SIG-M5 treated with dmso at 0.1 percent for 504 hours (cell line): ENCODE measurements around the gene RASAL2.

Experiments
- DNase-seq: peaks from one replicate; lab custom pipeline; 2025; ENCODE audit not compliant: unreplicated experiment; lab: John Stamatoyannopoulos, UW

The RASAL2 gene

DNA sequence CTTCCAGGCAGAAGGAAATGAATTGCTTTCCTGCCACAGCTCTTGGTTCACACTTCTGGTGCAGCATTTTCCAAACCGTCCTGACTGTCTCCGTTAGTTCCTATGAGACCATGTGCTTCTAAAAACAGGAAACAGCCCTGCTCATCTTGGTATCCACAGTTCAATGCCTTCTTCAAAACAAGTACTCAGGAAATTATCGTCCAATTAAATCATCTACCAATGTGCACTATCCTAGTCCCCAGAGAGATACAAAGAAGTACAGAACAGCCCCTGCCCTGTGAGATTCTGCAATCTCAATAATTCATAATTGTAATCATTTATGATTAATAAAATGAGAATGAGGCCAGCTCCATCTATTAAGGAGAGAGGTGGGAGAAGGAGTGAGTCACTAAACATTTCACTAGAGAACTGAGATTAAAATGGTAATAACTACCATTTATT is 391.7 kb downstream of the RASAL2 start:
- no peak for DNase-seq

DNA sequence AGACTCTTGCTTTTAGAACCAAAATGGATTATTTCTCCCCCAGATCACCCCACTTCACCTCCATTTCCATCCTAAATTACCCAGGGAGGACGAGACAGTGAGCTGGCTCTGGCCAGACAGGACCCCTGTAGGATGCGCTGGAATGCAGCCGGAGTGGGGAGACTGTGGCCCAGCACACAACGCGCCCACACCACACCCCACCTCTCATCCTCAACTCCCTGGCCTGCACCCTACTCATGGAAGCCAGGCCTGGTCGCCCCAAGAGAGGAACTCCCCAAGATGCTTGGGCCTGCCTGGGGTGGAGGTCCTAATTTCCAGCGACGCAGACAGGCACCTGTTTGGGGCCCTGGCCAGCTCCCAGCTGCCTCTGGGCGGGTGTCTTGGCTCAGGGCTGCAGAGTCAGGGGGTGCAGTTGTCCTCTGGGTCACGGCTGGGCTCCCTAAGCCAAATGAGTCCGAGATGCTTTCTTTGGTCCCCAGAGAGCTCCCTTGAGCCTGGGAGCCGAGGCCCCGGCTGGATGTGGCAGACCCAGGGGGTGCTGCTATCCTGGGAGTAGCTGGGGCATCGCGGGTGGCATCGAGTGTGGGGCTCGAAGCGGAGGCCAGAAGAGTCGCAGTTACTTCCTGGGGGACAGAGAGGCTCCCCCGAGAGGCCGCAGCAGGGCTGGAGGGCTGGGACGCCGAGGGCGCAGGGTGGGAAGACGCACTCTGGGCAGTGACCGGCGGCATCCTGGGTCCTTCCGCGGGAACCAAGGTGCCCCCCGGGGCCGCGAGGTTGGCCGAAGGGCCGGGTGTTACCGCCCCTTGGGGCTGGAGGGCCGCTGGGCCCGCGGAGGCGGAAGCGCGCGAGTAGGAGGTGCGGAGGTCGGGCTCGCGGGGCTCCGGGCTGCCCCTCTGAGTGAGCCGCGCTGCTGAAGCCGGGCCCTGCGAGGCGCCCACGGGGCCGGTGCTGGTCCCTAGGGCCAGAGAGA is 392.5 kb downstream of the RASAL2 start:
- no peak for DNase-seq

DNA sequence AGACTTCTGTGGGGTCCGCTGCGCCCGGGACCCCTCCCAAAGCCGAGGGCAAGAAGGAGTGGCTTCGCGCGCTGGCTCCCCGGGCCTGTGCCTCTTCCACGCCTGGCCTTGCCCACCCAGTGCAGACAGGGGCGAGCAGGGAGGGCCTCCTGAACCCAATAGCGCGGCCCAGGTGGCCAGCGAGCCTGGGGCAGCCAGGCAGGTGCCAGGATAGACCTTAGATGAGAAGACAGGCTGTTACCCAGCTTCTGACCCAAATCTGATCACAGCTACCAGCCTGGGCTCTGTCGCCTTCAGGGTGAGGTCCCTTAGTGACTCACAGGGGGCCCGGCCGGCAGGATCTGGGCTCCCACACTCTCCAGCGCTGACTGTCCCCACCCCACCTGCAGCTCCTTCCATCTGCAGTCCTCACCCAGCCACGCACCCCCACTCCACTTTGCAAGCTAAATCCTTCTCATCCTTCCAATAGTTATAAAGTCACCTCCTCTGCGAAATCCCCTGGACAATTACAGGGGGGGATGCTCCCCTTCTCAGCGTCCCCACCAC is 393.2 kb downstream of the RASAL2 start:
- DNase-seq = no peak

DNA sequence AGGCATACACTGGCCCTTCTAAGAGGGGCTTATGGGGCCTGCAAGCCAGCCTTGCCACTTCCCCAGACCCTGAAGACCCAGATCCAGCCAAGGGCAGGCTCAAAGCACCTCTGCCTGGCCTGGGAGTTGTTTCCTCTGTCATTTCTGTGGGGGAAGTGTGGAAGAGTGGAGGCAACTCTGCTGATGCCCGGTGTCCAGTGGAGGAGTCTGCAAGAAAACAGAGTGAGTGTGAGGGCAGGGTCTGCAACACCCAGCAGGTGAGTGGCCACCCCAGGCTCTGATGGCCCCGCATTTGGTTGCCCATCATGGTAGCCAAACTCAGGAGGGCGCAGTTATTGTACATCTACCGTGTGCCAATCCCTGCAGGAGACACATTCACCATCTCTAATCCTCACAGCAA is 394.5 kb downstream of the RASAL2 start:
- no peak for DNase-seq

DNA sequence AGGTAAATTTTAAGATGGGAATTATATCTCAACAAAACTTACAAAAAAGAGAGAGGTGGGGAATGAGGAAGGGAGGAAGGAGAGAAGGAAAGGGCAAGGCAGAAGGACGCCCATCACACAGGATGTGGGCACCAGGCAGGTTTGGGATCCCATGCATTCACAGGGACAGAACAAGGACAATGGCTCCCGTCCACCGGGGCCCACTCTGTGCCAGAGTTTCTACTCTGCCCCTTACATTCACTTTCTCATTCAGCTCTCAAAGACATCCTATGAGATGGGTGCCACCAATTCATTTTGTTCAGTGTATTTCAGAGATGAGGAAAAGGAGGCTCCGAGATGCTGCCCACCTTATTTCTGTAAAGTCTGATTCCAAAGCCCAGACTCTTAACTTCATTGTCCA is 395.5 kb downstream of the RASAL2 start:
- no peak for DNase-seq

DNA sequence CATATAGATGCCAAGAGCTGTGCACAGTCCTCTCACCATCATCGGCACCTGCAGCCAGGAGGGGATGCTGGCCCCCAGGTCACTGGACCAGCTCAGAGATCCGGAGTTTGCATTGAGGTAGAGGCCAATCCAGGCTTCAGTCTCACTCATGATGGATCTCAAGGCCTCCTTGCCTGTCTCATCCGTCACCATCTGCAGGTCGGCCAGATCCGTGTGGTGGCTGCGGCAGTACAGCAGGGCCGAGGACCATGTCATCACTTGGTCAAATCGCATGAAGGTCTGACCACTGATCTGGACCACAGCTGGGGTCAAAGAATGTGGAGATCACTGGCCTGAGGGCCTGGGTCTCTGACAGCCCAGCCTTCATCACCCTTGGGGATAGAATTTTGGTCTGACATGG is 396.2 kb downstream of the RASAL2 start:
- no peak for DNase-seq

DNA sequence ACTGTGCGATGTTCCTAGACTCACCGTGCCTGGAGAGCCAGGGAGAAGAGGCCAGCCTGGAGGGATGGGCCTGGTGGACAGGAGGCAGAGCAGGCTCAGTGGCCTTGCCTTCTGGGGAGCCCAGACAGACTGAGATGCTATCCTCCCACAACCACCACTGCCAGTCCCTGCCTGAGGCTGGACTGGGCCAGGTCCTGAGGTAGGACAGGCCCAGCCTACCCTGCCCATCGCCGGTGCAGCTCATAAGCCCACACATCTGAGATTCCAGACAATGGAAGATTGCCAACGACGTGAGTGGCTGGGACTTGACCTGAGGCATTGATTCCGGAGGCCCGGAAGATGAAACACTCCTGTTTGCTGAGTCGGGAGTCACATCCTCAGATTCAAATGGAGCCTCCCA is 397.1 kb downstream of the RASAL2 start:
- DNase-seq = no peak

DNA sequence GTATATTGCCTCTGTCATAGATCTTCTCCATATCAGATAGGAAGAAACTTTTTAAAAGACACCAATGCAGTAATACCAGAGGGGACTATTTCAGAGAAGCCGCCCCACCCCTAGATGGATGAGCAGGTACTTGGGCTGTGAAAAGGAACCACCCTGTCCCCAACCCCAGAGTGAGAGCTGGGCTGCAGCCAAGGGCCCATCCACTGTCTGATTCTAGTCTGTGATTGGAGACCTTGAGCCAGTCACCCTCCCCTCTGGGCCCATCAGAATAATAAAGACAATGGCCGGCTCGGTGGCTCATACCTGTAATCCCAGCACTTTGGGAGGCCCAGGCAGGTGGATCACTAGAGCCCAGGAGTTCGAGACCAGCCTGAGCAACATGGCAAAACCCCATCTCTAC is 397.8 kb downstream of the RASAL2 start:
- DNase-seq = no peak

DNA sequence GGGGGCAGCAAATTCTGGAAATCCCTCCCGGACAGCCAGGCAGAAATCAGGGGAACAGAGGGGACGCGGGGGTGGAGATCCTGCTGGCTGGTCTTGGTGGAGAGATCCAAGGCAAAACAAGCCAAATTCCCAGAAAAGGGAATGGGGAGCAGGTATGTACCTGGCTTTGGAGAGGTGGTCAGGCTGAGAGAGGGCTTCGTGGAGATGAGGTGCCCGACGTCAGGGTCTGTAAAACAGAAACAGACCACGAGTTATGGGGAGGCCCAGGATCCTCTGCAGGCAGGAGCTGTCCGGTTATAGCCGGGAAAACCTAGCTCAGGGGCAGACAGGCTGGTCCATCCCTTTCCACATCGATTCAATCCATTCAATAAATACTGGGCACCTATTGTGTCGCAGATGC is 398.4 kb downstream of the RASAL2 start:
- DNase-seq = no peak

DNA sequence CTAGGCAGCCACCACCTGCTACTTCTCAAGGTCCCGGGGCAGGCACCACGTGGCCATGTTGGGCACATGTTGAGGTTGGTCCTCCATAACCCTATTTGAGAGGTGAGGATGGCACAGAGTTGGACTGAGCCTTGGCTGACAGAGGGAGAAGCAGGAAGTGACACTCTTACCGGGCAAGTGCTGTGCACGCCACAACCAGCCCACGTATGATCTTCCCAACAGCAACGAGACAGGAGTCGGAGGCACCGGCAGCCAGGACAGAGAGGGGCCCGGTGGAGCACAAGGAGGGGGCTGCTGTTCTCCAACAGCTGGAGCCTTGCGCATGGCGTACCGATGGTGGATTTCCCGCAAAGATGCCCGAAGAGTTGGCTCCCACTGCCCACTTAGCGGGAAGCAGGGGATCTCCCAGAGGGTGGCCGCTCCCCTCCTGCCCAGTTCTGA is 399.4 kb downstream of the RASAL2 start:
- no peak for DNase-seq

DNA sequence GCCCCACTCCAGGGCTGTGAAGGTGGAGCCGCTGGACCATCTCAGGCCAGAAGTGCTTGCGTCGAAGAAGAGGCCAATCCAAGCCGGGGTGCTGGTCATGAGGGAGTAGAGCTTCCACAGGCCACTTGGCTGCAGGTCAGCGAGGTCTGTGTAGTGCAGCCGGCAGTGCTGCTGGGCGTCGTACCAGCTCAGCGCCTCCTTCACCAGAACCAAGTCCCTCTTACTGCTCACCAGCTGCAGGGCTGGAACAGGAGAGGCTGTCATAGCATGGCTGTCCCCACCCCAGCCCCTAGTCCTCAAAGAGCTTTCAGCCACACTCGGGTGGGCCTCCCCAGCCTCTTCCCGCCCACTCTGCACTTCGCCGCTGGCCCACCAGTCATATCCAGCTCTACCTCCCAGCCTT is 400.7 kb downstream of the RASAL2 start:
- no peak for DNase-seq

DNA sequence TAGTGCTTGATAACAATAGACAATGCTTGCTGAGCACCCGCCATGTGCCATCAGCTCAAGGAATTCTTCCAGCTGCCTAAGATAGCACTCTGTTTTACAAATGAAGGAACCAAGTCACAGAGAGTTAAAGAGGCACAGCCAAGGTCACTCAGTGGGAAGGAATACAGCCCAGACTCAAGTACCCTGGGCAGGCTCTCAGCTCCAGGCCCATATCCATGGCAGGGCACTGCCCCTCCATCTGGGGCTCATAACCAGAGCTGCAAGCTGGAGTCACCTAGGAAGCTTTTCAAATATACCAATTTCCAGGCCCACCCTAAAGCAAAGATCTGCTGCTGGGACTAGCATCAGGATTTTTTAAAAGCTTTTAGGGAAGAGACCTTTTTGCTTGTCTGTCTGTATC is 401.3 kb downstream of the RASAL2 start:
- DNase-seq = no peak

DNA sequence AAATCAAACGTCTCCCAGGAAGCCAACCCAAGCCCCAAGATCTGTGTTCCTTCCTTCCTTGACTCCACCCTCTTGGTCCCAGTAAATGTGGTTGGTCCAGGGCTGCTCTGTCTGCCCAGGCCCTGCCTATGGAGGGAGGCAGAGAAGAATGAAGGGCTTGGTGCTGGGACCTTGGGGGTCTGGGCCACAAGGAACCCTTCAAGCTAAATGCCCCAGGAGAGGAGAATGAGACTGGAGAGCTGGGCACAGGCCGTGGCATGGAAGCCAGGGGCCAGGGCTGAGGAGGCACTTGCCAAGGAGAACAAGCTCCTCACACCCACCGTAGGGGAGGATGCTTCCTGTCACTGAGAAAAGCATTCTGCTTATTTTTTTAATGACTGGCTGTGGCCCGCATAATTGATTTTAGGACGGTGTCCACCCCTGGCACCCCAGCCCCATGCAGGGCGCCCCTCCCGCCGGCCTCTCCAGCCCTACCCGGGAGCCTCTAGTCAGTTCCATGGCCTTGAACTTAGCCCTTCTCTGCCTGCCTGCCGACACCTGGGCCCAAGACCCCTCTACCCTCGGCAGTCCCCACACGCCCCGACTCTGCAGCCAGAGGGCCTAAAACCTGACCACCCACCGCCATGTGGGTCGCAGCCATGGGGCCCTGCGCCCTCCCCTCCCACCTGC is 402.0 kb downstream of the RASAL2 start:
- no peak for DNase-seq

DNA sequence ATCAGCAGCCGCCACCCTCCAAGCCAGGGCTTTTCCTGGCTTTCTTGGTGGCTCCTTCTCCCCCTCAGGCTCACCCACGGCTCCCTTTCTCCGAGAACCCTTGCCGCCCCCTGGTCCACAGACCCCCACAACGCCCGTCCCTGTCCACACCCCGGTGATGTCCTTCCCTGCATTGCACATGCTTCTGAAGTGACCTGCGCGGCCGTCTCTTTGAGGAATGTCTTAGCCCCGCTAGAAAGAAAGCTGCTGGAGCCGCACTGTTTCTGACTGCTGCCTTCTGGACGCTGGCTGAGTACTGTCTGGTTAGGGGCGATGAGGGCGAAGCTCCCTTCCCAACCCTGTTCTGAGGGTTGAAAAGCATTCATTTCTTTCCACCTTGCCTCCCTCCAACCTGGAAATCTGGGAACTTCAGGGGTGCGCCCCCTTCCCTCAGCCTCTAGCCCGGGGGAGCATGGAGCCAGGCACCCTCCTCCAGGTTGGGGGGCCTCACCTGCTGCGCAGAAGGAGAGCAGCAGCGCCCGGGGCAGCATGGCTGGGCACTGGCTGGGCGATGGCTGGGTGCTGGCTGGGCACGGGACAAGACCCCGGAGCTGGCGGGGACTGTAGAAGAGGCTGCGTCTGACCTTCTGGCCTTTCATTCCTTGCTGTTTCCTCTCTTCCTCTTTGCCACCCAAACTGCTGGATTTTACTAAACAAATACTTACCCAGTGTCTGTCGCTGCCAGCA is 402.7 kb downstream of the RASAL2 start, which contains the start of gene CLEC20A:
TSS of gene CLEC20A (minus strand) at position 555 of the 726 bp plus-strand sequence. CDS start at position 530, 25 bp downstream.
- DNase-seq = no peak

DNA sequence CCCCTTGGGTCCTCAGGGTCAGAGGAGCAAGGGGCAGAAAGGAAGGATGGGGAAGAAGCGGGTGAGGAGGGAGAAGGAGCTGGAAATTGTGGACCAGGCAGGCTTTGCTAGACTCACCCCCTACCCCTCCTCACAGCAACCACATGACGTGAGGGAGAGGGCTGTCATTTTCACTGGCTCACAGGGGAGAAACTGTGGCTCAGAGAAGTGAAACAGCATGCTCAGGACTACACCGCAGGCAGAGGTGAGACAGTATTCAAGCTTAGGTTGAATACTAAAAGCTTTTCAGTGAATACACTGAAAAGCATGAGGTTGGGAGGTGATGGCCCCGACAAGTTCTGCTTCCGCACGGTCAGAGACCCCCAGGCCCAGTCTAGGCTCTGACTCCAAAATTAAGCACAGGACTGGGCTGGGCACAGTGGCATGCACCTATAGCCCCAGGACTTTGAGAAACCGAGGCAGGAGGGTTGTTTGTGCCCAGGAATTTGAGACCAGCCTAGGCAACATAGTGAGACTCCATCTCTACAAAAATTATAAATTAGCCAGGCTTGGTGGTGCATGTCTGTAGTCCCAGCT is 404.1 kb downstream of the RASAL2 start:
- DNase-seq = no peak

DNA sequence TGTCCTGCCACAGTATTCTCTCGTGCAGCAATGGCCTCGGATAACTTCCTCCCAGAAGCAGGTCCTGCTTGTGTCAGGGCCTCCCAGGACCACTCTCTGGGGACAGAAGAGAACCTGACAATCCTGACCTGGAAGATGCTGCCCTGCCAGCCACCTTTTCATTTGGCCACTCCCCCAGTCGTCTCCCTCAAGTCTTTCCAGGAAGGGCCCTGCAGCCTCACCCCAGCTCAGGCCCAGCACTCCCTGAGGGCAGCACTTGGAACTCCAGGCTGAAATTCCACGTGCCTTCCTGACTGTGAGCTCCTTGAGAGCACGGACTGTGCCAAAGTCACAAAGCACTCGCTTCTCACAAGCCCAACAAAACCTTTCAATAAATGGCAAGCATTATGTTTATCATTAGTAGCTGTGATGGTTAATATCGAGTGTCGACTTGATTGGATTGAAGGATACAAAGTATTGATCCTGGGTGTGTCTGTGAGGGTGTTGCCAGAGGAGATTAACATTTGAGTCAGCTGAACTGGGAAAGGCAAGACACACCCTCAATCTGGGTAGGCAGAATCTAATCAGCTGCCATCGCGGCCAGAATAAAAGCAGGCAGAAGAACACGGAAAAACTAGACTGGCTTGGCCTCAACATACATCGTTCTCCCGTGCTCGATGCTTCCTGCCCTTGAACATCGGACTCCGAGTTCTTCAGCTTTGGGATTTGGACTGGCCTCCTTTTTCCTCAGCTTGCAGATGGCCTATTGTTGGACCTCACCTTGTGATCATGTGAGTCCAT is 405.2 kb downstream of the RASAL2 start:
- no peak for DNase-seq

DNA sequence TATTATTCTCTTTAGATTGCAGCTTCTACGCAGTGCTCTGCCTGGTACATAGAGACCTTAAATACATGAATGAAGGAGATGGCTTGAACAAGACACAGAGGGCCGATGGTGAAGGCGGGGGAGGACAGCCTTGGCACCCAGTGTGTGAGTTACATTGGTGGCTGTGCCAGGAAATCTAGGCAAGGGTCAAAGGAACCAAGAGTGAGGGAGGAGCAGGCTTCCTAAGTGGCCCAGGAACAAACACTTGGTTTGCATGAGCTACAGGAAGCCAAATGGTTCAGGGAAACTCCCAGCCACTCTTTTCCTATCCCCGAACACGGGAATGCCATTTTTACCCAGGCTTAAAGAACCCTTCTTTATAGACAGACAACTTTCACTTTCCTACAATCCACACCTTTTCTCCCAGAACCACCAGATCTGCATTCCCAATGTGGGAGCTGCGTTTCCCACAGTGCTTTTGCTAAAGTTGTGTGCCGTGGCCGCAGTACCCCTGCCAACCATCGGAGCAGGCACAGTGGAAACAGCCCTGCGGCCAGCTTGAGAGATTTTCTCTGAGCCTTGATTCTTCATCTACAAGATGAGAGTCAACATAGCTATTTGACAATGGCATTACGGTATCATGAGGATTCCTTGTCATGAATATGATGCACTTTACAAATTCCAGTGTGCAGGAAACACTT is 406.3 kb downstream of the RASAL2 start:
- no peak for DNase-seq

DNA sequence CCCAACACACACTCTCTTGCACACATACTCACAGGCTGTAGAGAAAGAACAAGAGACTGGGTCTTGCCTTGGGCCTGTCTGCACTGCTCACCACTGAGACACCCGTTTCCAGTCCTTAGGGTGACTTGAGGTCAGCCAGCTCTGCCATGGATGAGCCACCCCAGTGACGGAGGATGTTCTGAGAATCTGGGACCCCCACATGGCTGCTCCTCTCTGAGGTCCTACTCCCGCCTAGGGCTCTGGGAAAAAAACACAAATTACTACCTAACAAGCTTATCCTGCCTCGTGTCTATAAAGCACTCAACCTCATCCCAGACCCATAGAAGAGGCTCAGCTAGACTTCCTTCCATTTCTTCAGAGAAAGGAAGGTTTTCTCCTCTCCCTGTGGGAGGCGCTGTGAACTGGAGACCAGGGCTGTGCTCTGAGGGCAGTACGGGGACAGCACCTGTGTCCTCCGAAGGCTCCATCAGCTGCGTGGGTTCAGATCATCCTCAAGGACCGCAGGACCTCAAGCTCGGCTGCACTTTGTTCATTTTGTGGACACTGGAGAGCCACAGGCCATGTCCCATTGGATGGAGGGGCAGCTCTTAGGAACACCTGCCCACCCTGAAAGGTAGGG is 407.1 kb downstream of the RASAL2 start:
- DNase-seq = no peak

DNA sequence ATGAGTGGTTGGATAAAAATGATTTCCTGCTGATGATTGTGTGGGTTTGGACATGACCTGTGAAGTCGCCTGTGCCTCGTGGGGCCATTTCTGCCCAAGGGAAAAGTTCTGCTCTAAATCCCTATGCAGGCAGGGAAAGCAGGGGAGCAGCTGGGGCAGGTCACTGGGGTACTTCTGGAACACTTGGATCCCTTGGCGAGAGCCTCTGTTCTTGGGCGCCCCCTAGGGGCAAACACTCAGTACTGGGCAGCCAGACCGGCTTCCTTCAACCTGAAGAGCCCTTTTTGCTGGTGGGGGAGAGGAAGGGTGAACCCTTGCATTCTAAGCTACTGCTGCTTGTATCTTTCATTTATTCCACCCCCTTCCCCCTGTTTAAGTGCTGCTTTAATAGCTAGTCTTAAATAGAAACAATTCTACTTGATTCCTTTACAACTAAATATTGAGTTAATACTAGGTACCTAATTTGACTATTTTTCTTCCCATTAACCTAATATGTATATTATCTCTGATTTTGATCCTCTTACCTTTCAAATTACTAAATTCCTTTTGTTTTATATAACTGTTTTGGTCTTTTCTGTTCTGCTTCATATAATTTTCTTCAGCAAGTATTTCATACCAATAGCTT is 407.9 kb downstream of the RASAL2 start:
- DNase-seq = peak; percentile 70
